ENCODE results near the gene C2orf69. TPM values are rescaled to one million over a fixed set of nuclear protein-coding genes. Genes with fewer than 3 reads are reported as not detected.

Gene C2orf69
- total RNA-seq, 1 donor from 2014 or later = 7.9 TPM

DNA sequence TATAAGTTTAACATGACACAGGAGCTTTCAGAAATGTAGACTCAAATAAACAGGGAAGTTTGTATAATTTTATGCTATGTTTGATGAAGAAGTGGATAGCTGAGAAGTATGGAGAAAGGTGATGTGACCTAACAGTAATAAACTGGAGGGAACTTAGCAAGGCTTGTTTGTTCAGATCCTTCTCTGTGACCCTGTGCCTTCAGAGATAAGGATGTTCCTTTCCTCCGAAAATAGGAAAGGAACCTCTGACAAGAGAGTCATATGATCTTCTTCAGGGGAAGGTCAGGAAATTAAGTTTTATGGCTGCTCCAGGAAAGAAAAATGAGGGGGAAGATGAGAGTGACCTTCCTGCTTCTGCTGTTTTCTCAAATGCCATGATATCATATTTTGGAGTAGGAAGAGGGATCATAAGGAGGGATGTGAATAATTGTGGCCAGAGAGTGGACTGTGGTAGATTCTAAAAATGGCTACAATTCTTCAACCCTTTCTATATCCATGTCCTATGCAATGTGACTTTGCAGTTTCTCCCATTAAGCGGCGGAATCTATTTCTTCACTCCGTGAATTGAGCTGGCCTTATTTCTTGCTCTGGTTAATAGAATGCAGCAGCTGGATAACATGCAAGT is 8.5 kb upstream of the C2orf69 start:
- H3K36me3 Mint-ChIP-seq (ENCODE audit: low read depth, unreplicated experiment) = no peaks in the 10 kb centered on the region
- H3K4me3 ChIP-seq (ENCODE audit: insufficient read depth, low read depth, low read length) = no peak overlapping the region
- no peaks in the 10 kb centered on the region for H3K9me3 ChIP-seq (ENCODE audit: insufficient read depth, low read depth, low read length)
- TF ChIP-seq, protein P1, sequence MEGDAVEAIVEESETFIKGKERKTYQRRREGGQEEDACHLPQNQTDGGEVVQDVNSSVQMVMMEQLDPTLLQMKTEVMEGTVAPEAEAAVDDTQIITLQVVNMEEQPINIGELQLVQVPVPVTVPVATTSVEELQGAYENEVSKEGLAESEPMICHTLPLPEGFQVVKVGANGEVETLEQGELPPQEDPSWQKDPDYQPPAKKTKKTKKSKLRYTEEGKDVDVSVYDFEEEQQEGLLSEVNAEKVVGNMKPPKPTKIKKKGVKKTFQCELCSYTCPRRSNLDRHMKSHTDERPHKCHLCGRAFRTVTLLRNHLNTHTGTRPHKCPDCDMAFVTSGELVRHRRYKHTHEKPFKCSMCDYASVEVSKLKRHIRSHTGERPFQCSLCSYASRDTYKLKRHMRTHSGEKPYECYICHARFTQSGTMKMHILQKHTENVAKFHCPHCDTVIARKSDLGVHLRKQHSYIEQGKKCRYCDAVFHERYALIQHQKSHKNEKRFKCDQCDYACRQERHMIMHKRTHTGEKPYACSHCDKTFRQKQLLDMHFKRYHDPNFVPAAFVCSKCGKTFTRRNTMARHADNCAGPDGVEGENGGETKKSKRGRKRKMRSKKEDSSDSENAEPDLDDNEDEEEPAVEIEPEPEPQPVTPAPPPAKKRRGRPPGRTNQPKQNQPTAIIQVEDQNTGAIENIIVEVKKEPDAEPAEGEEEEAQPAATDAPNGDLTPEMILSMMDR (IDR thresholded peaks at IDR 0.05; ENCODE audit: insufficient read depth, low read depth, low read length) = no peak
- no peak for TF ChIP-seq EZH2 (IDR thresholded peaks at IDR 0.05; ENCODE audit: insufficient read depth, low read length)
- H3K79me2 ChIP-seq (ENCODE audit: insufficient read depth, low read length) = no peaks in the 10 kb centered on the region
- no peaks in the 10 kb centered on the region for H3K4me1 ChIP-seq (ENCODE audit: insufficient read depth, low read length)
- no peaks in the 10 kb centered on the region for H3K27me3 Mint-ChIP-seq (ENCODE audit: low read depth, unreplicated experiment)
- no peaks in the 10 kb centered on the region for H4K20me1 ChIP-seq (ENCODE audit: insufficient read depth, low read length)
- no peak overlapping the region for H3K4me2 ChIP-seq (ENCODE audit: low read length)
- no peak overlapping the region for H2AFZ ChIP-seq (ENCODE audit: low read depth, low read length)
- H3K4me3 Mint-ChIP-seq (ENCODE audit: unreplicated experiment) = no peak overlapping the region
- H3K9me3 Mint-ChIP-seq (ENCODE audit: unreplicated experiment) = no peaks in the 10 kb centered on the region
- H3K36me3 ChIP-seq (ENCODE audit: insufficient read depth, low read length) = no peaks in the 10 kb centered on the region
- no peaks in the 10 kb centered on the region for H3K27me3 ChIP-seq (ENCODE audit: insufficient read depth, low read length)
- no peak for DNase-seq (ENCODE audit: low read depth)
- H3K4me1 Mint-ChIP-seq (ENCODE audit: low read depth, unreplicated experiment) = no peaks in the 10 kb centered on the region
- no peak overlapping the region for H3K27ac Mint-ChIP-seq (ENCODE audit: unreplicated experiment)
- no peak overlapping the region for H3K9ac ChIP-seq (ENCODE audit: low read length)
- FAIRE-seq = no peak
- no peak overlapping the region for H3K27ac ChIP-seq (ENCODE audit: low read depth, low read length)

DNA sequence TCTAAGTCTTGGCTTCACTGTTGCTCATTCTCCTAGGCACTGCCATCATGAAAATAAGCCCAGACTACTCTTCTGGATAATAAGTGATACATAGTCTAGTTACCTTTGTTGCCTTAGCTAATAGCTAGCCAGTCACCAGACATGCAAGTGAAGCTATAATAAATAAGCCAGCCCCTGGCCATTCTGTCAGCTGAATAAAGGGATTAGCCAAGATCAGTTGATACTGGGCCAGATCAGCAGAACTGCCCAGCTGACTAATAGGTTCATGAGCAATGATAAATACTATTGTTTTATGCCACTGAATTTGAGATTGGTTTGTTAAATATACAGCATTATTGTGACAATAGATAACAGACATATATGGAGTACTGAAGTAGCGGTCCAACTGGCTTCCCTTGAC is 8.0 kb upstream of the C2orf69 start:
- Histone ChIP-seq H3K4me1 (ENCODE audit: insufficient read depth, low read length) (no peaks in the 10 kb centered on the region), H3K79me2 (ENCODE audit: insufficient read depth, low read length) (no peaks in the 10 kb centered on the region), H3K36me3 (ENCODE audit: insufficient read depth, low read length) (no peaks in the 10 kb centered on the region), H3K9ac (ENCODE audit: low read length) (no peak overlapping the region), H3K4me3 (ENCODE audit: insufficient read depth, low read depth, low read length) (no peak overlapping the region), H3K27me3 (ENCODE audit: insufficient read depth, low read length) (no peaks in the 10 kb centered on the region), H3K4me2 (ENCODE audit: low read length) (no peak overlapping the region), H4K20me1 (ENCODE audit: insufficient read depth, low read length) (no peaks in the 10 kb centered on the region), H2AFZ (ENCODE audit: low read depth, low read length) (no peak overlapping the region), H3K9me3 (ENCODE audit: insufficient read depth, low read depth, low read length) (no peaks in the 10 kb centered on the region), H3K27ac (ENCODE audit: low read depth, low read length) (no peak overlapping the region)
- no peak for FAIRE-seq
- no peak for DNase-seq (ENCODE audit: low read depth)
- TF ChIP-seq EZH2 (IDR thresholded peaks at IDR 0.05; ENCODE audit: insufficient read depth, low read length) = no peak
- TF ChIP-seq, protein P1 (IDR thresholded peaks at IDR 0.05; ENCODE audit: insufficient read depth, low read depth, low read length) = no peak
- H3K9me3 Mint-ChIP-seq (ENCODE audit: unreplicated experiment) = no peaks in the 10 kb centered on the region
- H3K36me3 Mint-ChIP-seq (ENCODE audit: low read depth, unreplicated experiment) = no peaks in the 10 kb centered on the region
- H3K4me1 Mint-ChIP-seq (ENCODE audit: low read depth, unreplicated experiment) = no peaks in the 10 kb centered on the region
- no peaks in the 10 kb centered on the region for H3K27me3 Mint-ChIP-seq (ENCODE audit: low read depth, unreplicated experiment)
- H3K27ac Mint-ChIP-seq (ENCODE audit: unreplicated experiment) = no peak overlapping the region
- no peak overlapping the region for H3K4me3 Mint-ChIP-seq (ENCODE audit: unreplicated experiment)

DNA sequence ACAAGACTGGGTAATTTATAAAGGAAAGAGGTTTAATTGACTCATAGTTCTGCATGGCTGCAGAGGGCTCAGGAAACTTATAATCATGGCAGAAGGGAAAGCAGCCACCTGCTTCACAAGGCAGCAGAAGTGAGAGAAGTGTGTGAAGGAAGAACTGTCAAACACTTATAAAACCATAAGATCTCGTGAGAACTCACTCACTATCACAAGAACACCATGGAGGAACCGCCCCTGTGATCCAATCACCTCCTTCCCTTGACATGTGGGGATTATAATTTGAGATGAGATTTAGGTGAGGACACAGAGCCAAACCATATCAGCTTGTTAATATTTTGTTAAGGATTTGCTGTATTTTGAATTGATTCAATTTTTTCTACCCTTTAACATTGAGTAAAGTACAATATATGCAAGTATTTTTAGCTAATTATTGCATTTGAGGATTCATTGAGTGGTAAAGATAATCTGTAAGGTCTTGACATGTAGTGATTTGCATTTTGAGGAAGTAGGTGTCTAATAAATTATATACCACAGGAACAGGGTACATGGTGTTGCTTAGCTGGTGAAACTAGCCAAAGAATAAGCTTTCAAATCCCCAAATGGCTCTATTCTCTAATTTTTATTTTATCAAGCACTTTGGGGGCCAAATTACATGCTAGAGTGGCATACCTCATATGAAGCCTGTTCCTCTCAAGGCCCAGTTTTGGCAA is 3.9 kb upstream of the C2orf69 start:
- Mint-ChIP-seq H3K4me1 (ENCODE audit: low read depth, unreplicated experiment) (peaks cover 4% of the 10 kb centered on the region), H3K27ac (ENCODE audit: unreplicated experiment) (no peak overlapping the region), H3K4me3 (ENCODE audit: unreplicated experiment) (no peak overlapping the region), H3K27me3 (ENCODE audit: low read depth, unreplicated experiment) (no peaks in the 10 kb centered on the region), H3K9me3 (ENCODE audit: unreplicated experiment) (no peaks in the 10 kb centered on the region), H3K36me3 (ENCODE audit: low read depth, unreplicated experiment) (no peaks in the 10 kb centered on the region)
- Histone ChIP-seq H3K27me3 (ENCODE audit: insufficient read depth, low read length) (no peaks in the 10 kb centered on the region), H3K9ac (ENCODE audit: low read length) (no peak overlapping the region), H3K9me3 (ENCODE audit: insufficient read depth, low read depth, low read length) (no peaks in the 10 kb centered on the region), H2AFZ (ENCODE audit: low read depth, low read length) (no peak overlapping the region), H3K27ac (ENCODE audit: low read depth, low read length) (no peak overlapping the region), H3K4me3 (ENCODE audit: insufficient read depth, low read depth, low read length) (no peak overlapping the region), H3K36me3 (ENCODE audit: insufficient read depth, low read length) (no peaks in the 10 kb centered on the region), H3K4me2 (ENCODE audit: low read length) (no peak overlapping the region), H3K79me2 (ENCODE audit: insufficient read depth, low read length) (peaks cover 9% of the 10 kb centered on the region), H4K20me1 (ENCODE audit: insufficient read depth, low read length) (no peaks in the 10 kb centered on the region), H3K4me1 (ENCODE audit: insufficient read depth, low read length) (peaks cover 8% of the 10 kb centered on the region)
- no peak for FAIRE-seq
- TF ChIP-seq, protein P1 (IDR thresholded peaks at IDR 0.05; ENCODE audit: insufficient read depth, low read depth, low read length) = no peak
- TF ChIP-seq EZH2 (IDR thresholded peaks at IDR 0.05; ENCODE audit: insufficient read depth, low read length) = no peak
- no peak for DNase-seq (ENCODE audit: low read depth)

Data from astrocyte (in vitro differentiated cells and primary cell).